GM19395 (cell line): ENCODE data around the gene RREB1.
"Not testable (repeated sequence)": the region's sequence is repeated elsewhere in the genome, so short reads cannot be mapped to it uniquely, and the experiment has no call there.

Source experiments
- ATAC-seq: cut with Tn5 transposase; IDR thresholded peaks from one replicate; pipeline ENCODE4 v1.9.1; 2021; ENCODE audit warnings: mild to moderate bottlenecking, moderate library complexity; ENCODE audit not compliant: unreplicated experiment

Gene RREB1

GRCh38 chr6:7143476-7143974 lies 35.8 kb downstream of the RREB1 start:
- ATAC-seq: no peak

GRCh38 chr6:7144872-7145584 lies 37.3 kb downstream of the RREB1 start:
- no peak for ATAC-seq

- ATAC-seq: no peak
These were observed 37.8 kb downstream of the RREB1 start for GRCh38 chr6:7145585-7145884.

- peak; percentile 77 for ATAC-seq
These were observed 38.4 kb downstream of the RREB1 start for GRCh38 chr6:7145885-7146828.

GRCh38 chr6:7147051-7147671 lies 39.4 kb downstream of the RREB1 start:
- ATAC-seq: no peak

- no peak for ATAC-seq
These were observed 40.5 kb downstream of the RREB1 start for GRCh38 chr6:7148100-7148822.

GRCh38 chr6:7150381-7151064 lies 42.8 kb downstream of the RREB1 start:
- ATAC-seq: no peak

GRCh38 chr6:7151381-7151780 lies 43.6 kb downstream of the RREB1 start:
- ATAC-seq: no peak

- ATAC-seq: no peak
These were observed 44.7 kb downstream of the RREB1 start for GRCh38 chr6:7152462-7152861.

- no peak for ATAC-seq
These were observed 46.0 kb downstream of the RREB1 start for GRCh38 chr6:7153789-7154188.

- ATAC-seq: peak; percentile 74
These were observed 46.8 kb downstream of the RREB1 start for GRCh38 chr6:7154341-7155139.

- ATAC-seq: peak; percentile 54
These were observed 48.3 kb downstream of the RREB1 start for GRCh38 chr6:7155871-7156579.

- ATAC-seq: no peak
These were observed 49.0 kb downstream of the RREB1 start for GRCh38 chr6:7156643-7157278.

- ATAC-seq: not testable (repeated sequence)
These were observed 49.5 kb downstream of the RREB1 start for GRCh38 chr6:7157307-7157706.

- ATAC-seq: no peak
These were observed 50.2 kb downstream of the RREB1 start for GRCh38 chr6:7157752-7158616.

GRCh38 chr6:7159790-7160525 lies 52.2 kb downstream of the RREB1 start:
- ATAC-seq: no peak

GRCh38 chr6:7161253-7161623 lies 53.5 kb downstream of the RREB1 start:
- ATAC-seq: no peak
